B cell (primary cell): ENCODE measurements around the gene KCNJ6.

Experiments
- CTCF ChIP-seq: fragments of 200-600 bp; IDR thresholded peaks from one replicate; pipeline ENCODE4 v1.8.0; 2022; ENCODE audit warnings: antibody characterized with exemption, mild to moderate bottlenecking
- EZH2 ChIP-seq: IDR thresholded peaks from 2 replicates; pipeline ENCODE4 v1.6.1; 2012; ENCODE audit warnings: borderline replicate concordance, low read depth, mild to moderate bottlenecking, moderate library complexity, low read length; ENCODE audit not compliant: insufficient read depth, poor library complexity, severe bottlenecking

- TF ChIP-seq CTCF (no peak), EZH2 (no peak)
Measured at GRCh38 chr21:37819372-37819771, 96.9 kb downstream of the KCNJ6 start.
